Measurements from ENCODE around the gene DCD.
"Not testable (repeated sequence)": the region's sequence is repeated elsewhere in the genome, so short reads cannot be mapped to it uniquely, and the experiment has no call there.

Gene DCD

DNA sequence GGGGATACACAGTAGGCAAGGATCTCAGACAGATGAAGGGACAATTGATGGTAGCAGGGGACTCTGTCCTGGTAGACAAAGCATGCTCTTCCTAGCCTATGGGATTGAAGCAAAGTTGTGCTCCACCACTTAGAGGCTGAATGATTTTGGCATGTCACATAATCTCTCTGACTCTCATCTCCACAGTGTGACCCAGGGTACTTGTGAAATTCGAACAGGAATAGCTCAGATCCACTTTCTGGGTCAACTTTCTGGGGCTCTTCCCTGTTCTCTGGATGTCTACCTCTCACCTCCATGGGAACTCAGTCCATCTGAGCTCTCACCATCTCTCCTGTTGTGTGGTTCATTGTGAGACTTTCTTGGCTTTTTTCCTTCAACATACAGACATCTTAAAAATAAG, 1.7 kb upstream of the DCD start:
- H3K27ac ChIP-seq (replicated peaks) = no peak overlapping the region
- peaks cover 3% of the 10 kb centered on the region for H3K27me3 ChIP-seq (ENCODE audit: insufficient read depth, poor library complexity, severe bottlenecking)
- H3K4me3 ChIP-seq (replicated peaks; ENCODE audit: insufficient read depth, low read length) = no peak overlapping the region
- DNase-seq (ENCODE audit: low read depth in 1 of 2, low spot score in 1 of 2) = no peak
- TF ChIP-seq, protein P1, sequence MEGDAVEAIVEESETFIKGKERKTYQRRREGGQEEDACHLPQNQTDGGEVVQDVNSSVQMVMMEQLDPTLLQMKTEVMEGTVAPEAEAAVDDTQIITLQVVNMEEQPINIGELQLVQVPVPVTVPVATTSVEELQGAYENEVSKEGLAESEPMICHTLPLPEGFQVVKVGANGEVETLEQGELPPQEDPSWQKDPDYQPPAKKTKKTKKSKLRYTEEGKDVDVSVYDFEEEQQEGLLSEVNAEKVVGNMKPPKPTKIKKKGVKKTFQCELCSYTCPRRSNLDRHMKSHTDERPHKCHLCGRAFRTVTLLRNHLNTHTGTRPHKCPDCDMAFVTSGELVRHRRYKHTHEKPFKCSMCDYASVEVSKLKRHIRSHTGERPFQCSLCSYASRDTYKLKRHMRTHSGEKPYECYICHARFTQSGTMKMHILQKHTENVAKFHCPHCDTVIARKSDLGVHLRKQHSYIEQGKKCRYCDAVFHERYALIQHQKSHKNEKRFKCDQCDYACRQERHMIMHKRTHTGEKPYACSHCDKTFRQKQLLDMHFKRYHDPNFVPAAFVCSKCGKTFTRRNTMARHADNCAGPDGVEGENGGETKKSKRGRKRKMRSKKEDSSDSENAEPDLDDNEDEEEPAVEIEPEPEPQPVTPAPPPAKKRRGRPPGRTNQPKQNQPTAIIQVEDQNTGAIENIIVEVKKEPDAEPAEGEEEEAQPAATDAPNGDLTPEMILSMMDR (IDR thresholded peaks at IDR 0.05; ENCODE audit: insufficient read depth, low read length) = no peak
- TF ChIP-seq SPI1 (IDR thresholded peaks at IDR 0.05; ENCODE audit: borderline replicate concordance, low read depth) (no peak), GABPA (IDR thresholded peaks at IDR 0.05; ENCODE audit: low read depth) (no peak), POLR2AphosphoS5 (IDR thresholded peaks at IDR 0.05; ENCODE audit: low read depth) (no peak)
- TF ChIP-seq, protein P2, sequence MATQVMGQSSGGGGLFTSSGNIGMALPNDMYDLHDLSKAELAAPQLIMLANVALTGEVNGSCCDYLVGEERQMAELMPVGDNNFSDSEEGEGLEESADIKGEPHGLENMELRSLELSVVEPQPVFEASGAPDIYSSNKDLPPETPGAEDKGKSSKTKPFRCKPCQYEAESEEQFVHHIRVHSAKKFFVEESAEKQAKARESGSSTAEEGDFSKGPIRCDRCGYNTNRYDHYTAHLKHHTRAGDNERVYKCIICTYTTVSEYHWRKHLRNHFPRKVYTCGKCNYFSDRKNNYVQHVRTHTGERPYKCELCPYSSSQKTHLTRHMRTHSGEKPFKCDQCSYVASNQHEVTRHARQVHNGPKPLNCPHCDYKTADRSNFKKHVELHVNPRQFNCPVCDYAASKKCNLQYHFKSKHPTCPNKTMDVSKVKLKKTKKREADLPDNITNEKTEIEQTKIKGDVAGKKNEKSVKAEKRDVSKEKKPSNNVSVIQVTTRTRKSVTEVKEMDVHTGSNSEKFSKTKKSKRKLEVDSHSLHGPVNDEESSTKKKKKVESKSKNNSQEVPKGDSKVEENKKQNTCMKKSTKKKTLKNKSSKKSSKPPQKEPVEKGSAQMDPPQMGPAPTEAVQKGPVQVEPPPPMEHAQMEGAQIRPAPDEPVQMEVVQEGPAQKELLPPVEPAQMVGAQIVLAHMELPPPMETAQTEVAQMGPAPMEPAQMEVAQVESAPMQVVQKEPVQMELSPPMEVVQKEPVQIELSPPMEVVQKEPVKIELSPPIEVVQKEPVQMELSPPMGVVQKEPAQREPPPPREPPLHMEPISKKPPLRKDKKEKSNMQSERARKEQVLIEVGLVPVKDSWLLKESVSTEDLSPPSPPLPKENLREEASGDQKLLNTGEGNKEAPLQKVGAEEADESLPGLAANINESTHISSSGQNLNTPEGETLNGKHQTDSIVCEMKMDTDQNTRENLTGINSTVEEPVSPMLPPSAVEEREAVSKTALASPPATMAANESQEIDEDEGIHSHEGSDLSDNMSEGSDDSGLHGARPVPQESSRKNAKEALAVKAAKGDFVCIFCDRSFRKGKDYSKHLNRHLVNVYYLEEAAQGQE (IDR thresholded peaks at IDR 0.05; ENCODE audit: insufficient replicate concordance, low read depth) = no peak

DNA sequence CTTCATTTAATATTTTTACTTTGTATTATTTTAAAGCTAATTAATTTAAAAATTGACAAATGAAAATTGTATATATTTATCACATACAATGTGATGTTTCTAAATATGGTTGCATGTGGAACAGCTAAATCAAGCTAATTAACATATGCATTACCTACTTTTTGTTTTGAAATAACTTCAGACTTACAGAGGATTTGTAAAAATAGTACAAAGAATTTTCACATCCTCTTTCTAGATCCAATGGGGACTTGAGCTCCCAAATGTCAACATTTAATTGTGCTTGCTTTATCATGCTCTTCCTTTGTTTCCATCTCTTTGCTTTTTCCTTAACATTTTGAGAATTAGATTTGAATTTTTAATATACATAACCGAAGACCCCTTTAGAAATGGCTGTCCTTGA, 6.6 kb downstream of the DCD start:
- TF ChIP-seq, protein P2 (IDR thresholded peaks at IDR 0.05; ENCODE audit: insufficient replicate concordance, low read depth) = no peak
- TF ChIP-seq GABPA (IDR thresholded peaks at IDR 0.05; ENCODE audit: low read depth) (no peak), SPI1 (IDR thresholded peaks at IDR 0.05; ENCODE audit: borderline replicate concordance, low read depth) (no peak), POLR2AphosphoS5 (IDR thresholded peaks at IDR 0.05; ENCODE audit: low read depth) (no peak)
- TF ChIP-seq, protein P1 (IDR thresholded peaks at IDR 0.05; ENCODE audit: insufficient read depth, low read length) = no peak

DNA sequence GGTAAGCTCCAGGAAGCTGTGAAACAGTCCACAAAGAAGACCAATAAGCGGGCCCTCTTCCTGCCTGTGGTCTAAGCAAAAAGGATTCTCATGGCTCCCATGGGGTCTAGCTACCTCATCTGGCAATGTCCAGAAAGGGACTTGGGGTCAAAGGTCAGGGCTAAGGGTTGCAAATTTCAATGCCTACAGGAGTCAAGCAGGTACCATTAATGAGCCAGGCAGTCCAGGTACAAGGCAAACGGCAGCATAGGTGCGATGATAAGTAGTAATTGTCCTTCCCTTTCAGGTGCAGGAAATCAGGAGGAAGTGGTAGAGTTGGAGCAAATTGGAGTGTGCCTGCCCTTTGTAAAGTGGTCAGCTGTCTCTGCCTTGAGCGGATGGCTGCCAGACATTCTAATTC, 7.1 kb downstream of the DCD start:
- Histone ChIP-seq H3K27me3 (ENCODE audit: insufficient read depth, poor library complexity, severe bottlenecking) (no peaks in the 10 kb centered on the region), H3K4me3 (replicated peaks; ENCODE audit: insufficient read depth, low read length) (no peak overlapping the region), H3K27ac (replicated peaks) (no peak overlapping the region)
- DNase-seq (ENCODE audit: low read depth in 1 of 2, low spot score in 1 of 2) = no peak
- TF ChIP-seq, protein P1 (IDR thresholded peaks at IDR 0.05; ENCODE audit: insufficient read depth, low read length) = no peak
- TF ChIP-seq SPI1 (IDR thresholded peaks at IDR 0.05; ENCODE audit: borderline replicate concordance, low read depth) (no peak), POLR2AphosphoS5 (IDR thresholded peaks at IDR 0.05; ENCODE audit: low read depth) (no peak)
- TF ChIP-seq, protein P2 (IDR thresholded peaks at IDR 0.05; ENCODE audit: insufficient replicate concordance, low read depth) = no peak

More for the DNA sequence above, 6.6 kb downstream of the DCD start:
- no peaks in the 10 kb centered on the region for H3K27me3 ChIP-seq (ENCODE audit: insufficient read depth, poor library complexity, severe bottlenecking)
- H3K27ac ChIP-seq (replicated peaks) = no peak overlapping the region
- DNase-seq (ENCODE audit: low read depth in 1 of 2, low spot score in 1 of 2) = peak in 1 of 2 experiments; percentile 8
- H3K4me3 ChIP-seq (replicated peaks; ENCODE audit: insufficient read depth, low read length) = no peak overlapping the region

DNA sequence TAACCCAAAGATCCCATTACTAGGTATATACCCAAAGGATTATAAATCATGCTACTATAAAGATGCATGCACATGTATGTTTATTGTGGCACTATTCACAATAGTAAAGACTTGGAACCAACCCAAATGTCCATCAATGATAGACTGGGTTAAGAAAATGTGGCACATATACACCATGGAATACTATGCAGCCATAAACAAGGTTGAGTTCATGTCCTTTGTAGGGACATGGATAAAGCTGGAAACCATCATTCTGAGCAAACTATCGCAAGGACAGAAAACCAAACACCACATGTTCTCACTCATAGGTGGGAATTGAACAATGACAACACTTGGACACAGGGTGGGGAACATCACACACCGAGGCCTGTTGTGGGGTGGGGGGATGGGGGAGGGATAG, 9.1 kb downstream of the DCD start:
- H3K27me3 ChIP-seq (ENCODE audit: insufficient read depth, poor library complexity, severe bottlenecking); H3K4me3 ChIP-seq (replicated peaks; ENCODE audit: insufficient read depth, low read length); H3K27ac ChIP-seq (replicated peaks); DNase-seq (ENCODE audit: low read depth in 1 of 2, low spot score in 1 of 2): not testable (repeated sequence)

All from HL-60 (cell line).